DMS153 treated with DMSO at 0.1 percent for 48 hours (cell line): Measurements from ENCODE around the gene PBLD.
A peak's percentile ranks its signal among the peaks of the same experiment; 100 is the strongest.
"Not testable (repeated sequence)": the region's sequence is repeated elsewhere in the genome, so short reads cannot be mapped to it uniquely, and the experiment has no call there.

Source experiments
- DNase-seq: peaks from one replicate; lab custom pipeline; 2025; ENCODE audit not compliant: unreplicated experiment; lab: John Stamatoyannopoulos, UW

Gene PBLD

GRCh38 chr10:68331455-68332258 lies 1.1 kb downstream of the PBLD start, which contains the start of gene HNRNPH3:
HNRNPH3 (plus strand) TSS chr10:68332064; CDS start chr10:68337222, 5,158 bp downstream.
- peak; percentile 98 for DNase-seq

- DNase-seq, result no peak
Observed at GRCh38 chr10:68330852-68331454, 1.8 kb downstream of the PBLD start.

GRCh38 chr10:68329506-68329861 lies 3.2 kb downstream of the PBLD start:
- no peak for DNase-seq

GRCh38 chr10:68327889-68328786 lies 4.6 kb downstream of the PBLD start:
- DNase-seq, result peak; percentile 12

GRCh38 chr10:68324396-68324795 lies 8.3 kb downstream of the PBLD start:
- DNase-seq, result not testable (repeated sequence)

- no peak for DNase-seq
Observed at GRCh38 chr10:68318331-68319059, 14.2 kb downstream of the PBLD start.

GRCh38 chr10:68315582-68315981 lies 17.1 kb downstream of the PBLD start:
- no peak for DNase-seq

GRCh38 chr10:68314930-68315329 lies 17.8 kb downstream of the PBLD start:
- DNase-seq, result not testable (repeated sequence)

GRCh38 chr10:68310531-68310930 lies 22.2 kb downstream of the PBLD start:
- DNase-seq, result no peak

- DNase-seq, result no peak
Observed at GRCh38 chr10:68305854-68306253, 26.9 kb downstream of the PBLD start.

GRCh38 chr10:68303849-68304412 lies 28.8 kb downstream of the PBLD start:
- DNase-seq, result no peak

- DNase-seq, result no peak
Observed at GRCh38 chr10:68302871-68303270, 29.9 kb downstream of the PBLD start.

- no peak for DNase-seq
Observed at GRCh38 chr10:68302503-68302823, 30.3 kb downstream of the PBLD start.

GRCh38 chr10:68301790-68302502 lies 30.8 kb downstream of the PBLD start:
- no peak for DNase-seq

- DNase-seq, result no peak
Observed at GRCh38 chr10:68301301-68301700, 31.4 kb downstream of the PBLD start.

- no peak for DNase-seq
Observed at GRCh38 chr10:68296843-68297663, 35.7 kb downstream of the PBLD start.

- no peak for DNase-seq
Observed at GRCh38 chr10:68290736-68291135, 42.0 kb downstream of the PBLD start.

GRCh38 chr10:68288717-68289116 lies 44.0 kb downstream of the PBLD start:
- DNase-seq, result no peak
